ENCODE data around the gene RILPL1.

Gene RILPL1

GRCh38 chr12:123449249-123449733, 84.2 kb downstream of the RILPL1 start:
- H3K36me3 ChIP-seq (ENCODE audit: insufficient read depth): no peaks in the 10 kb centered on the region
- no peak overlapping the region for H3K4me3 ChIP-seq (IDR thresholded peaks at IDR 0.05; ENCODE audit: insufficient read depth, low read depth, low read length)
- H3K4me2 ChIP-seq: no peak overlapping the region
- H3K9ac ChIP-seq: no peak overlapping the region
- H3K27ac ChIP-seq: no peak overlapping the region
- no peaks in the 10 kb centered on the region for H4K20me1 ChIP-seq (ENCODE audit: insufficient read depth)
- no peaks in the 10 kb centered on the region for H3K27me3 ChIP-seq (ENCODE audit: insufficient read depth, low read depth)
- H3K4me1 ChIP-seq (ENCODE audit: low read depth, poor library complexity, severe bottlenecking): no peaks in the 10 kb centered on the region
- H2AFZ ChIP-seq (ENCODE audit: low read depth): no peak overlapping the region
- no peaks in the 10 kb centered on the region for H3K79me2 ChIP-seq (ENCODE audit: insufficient read depth, low read depth)
- TF ChIP-seq CTCF (conservative IDR thresholded peaks at IDR 0.05; ENCODE audit: low read depth, low read length): no peak

DNA sequence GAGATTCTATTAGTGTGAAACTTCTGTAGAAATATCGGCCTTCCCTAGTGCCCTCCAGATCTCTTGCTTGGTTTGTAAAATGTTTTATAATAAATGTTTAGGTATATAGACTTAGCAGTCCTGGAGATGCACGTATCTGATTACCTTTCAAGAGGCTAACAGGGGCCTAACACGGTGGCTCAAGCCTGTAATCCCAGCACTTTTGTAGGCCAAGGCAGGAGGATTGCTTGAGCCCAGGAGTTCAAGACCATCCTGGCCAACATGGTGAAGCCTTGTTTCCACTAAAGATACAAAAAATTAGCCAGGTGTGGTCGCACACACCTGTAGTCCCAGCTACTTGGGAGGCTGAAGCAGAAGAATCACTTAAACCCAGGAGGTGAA, 87.2 kb downstream of the RILPL1 start:
- Histone ChIP-seq H3K4me2 (no peak overlapping the region), H3K27ac (no peak overlapping the region), H4K20me1 (ENCODE audit: insufficient read depth) (no peaks in the 10 kb centered on the region), H3K36me3 (ENCODE audit: insufficient read depth) (no peaks in the 10 kb centered on the region), H3K79me2 (ENCODE audit: insufficient read depth, low read depth) (no peaks in the 10 kb centered on the region), H3K4me1 (ENCODE audit: low read depth, poor library complexity, severe bottlenecking) (peaks cover 12% of the 10 kb centered on the region), H3K27me3 (ENCODE audit: insufficient read depth, low read depth) (no peaks in the 10 kb centered on the region), H2AFZ (ENCODE audit: low read depth) (no peak overlapping the region), H3K4me3 (IDR thresholded peaks at IDR 0.05; ENCODE audit: insufficient read depth, low read depth, low read length) (no peak overlapping the region), H3K9ac (no peak overlapping the region)
- TF ChIP-seq CTCF (conservative IDR thresholded peaks at IDR 0.05; ENCODE audit: low read depth, low read length): no peak

DNA sequence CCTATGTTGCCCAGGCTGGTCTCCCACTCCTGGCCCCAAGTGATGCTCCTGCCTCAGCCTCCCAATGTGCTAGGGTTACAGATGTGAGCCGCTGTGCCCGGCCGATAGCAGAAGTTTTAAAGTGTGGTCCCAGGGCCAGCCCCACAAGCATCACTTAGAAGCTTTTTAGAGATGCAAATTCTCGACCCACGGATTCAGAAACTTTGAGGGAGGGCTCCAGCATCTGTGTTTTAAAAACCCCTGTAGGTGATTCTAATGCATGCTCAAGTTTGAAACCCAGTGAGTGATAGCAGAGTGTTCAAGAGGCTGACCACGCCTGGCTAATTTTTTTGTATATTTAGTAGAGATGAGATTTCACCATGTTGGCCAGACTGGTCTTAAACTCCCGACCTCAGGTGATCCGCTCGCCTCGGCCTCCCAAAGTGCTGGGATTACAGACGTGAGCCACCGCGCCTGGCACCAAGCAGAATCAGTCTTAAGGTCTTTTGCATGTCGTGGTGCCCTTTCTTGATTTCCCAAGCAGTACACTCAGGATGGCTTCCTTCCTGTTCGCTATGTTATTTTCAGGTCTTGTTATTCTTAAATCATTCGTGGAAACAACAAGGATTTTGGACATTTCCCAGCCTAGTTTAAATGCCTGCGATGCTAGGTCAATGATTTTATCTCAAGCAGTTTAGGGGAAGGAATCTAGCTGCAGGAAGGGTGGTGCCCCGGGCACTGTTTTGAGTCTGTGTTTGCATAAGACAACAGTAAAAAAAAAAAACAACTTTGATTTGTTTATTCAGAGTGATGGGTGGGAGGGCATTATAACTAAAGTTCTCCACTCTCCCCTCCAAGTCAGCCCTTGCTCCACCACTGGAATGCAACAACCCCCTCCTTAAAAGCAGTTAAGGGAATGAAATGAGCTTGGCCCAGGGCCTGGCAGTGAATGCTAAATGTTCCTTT, 87.9 kb downstream of the RILPL1 start:
- no peak overlapping the region for H3K27ac ChIP-seq
- H3K4me2 ChIP-seq: no peak overlapping the region

More for the DNA sequence above, 87.9 kb downstream of the RILPL1 start:
- H3K36me3 ChIP-seq (ENCODE audit: insufficient read depth): no peaks in the 10 kb centered on the region
- peaks cover 19% of the 10 kb centered on the region for H3K4me1 ChIP-seq (ENCODE audit: low read depth, poor library complexity, severe bottlenecking)
- H4K20me1 ChIP-seq (ENCODE audit: insufficient read depth): no peaks in the 10 kb centered on the region
- H3K4me3 ChIP-seq (IDR thresholded peaks at IDR 0.05; ENCODE audit: insufficient read depth, low read depth, low read length): no peak overlapping the region
- no peaks in the 10 kb centered on the region for H3K79me2 ChIP-seq (ENCODE audit: insufficient read depth, low read depth)
- TF ChIP-seq CTCF (conservative IDR thresholded peaks at IDR 0.05; ENCODE audit: low read depth, low read length): no peak
- no peak overlapping the region for H2AFZ ChIP-seq (ENCODE audit: low read depth)
- no peaks in the 10 kb centered on the region for H3K27me3 ChIP-seq (ENCODE audit: insufficient read depth, low read depth)
- H3K9ac ChIP-seq: no peak overlapping the region
